Uterus (tissue), 2 donors: ENCODE data around the gene PRSS38.

Experiments
- POLR2A ChIP-seq, 2 donors: fragments of 450-650 bp; IDR thresholded peaks; one replicate each; pipeline ENCODE4 v1.6.1; 2016; ENCODE audit warnings: antibody characterized with exemption in 2 of 2, mild to moderate bottlenecking in 1 of 2, moderate library complexity in 1 of 2
- TF ChIP-seq, protein P1 (sequence below), 4 experiments: fragments of 200-600 bp in 2 of 4; fragments of 450-650 bp in 2 of 4; sonication (generic) in 2 of 4; IDR thresholded peaks; one replicate each; pipeline ENCODE4 v1.5.1; 2016 to 2019; ENCODE audit warnings: antibody characterized with exemption in 4 of 4, mild to moderate bottlenecking in 2 of 4, moderate library complexity in 1 of 4

DNA sequence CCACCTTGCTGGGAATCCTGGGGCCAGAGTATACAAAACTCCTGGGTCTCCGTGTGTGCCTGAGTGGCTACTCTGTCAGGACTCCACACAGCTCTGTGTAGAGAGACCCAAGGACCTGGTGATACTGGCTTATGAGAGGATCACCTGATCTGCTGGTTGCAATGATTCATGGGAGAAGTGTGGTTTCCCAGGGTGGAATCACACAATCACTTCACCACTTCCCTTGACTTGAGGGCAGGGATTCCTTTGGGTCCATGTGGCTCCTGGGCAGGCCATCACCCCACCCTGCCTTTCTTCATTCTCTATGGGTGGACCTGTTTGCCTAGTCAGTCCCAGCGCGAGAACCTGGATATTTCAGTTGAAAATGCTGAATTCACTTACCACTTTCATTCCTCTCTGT is 13.3 kb downstream of the PRSS38 start:
- no peak for TF ChIP-seq POLR2A (IDR thresholded peaks at IDR 0.05)
- TF ChIP-seq, protein P1, sequence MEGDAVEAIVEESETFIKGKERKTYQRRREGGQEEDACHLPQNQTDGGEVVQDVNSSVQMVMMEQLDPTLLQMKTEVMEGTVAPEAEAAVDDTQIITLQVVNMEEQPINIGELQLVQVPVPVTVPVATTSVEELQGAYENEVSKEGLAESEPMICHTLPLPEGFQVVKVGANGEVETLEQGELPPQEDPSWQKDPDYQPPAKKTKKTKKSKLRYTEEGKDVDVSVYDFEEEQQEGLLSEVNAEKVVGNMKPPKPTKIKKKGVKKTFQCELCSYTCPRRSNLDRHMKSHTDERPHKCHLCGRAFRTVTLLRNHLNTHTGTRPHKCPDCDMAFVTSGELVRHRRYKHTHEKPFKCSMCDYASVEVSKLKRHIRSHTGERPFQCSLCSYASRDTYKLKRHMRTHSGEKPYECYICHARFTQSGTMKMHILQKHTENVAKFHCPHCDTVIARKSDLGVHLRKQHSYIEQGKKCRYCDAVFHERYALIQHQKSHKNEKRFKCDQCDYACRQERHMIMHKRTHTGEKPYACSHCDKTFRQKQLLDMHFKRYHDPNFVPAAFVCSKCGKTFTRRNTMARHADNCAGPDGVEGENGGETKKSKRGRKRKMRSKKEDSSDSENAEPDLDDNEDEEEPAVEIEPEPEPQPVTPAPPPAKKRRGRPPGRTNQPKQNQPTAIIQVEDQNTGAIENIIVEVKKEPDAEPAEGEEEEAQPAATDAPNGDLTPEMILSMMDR (IDR thresholded peaks at IDR 0.05) = no peak
